IMR-90 (cell line): ENCODE data around the gene BATF. TPM values are rescaled to one million over a fixed set of nuclear protein-coding genes. Genes with fewer than 3 reads are reported as not detected.

Experiments used
- ATAC-seq: fragments of 200-7000 bp; cut with Tn5 transposase; 2 replicates; pipeline ENCODE4 v1.9.1; 2020; ENCODE audit warnings: low read depth, mild to moderate bottlenecking, moderate library complexity
- BruUV-seq: library from RNA; stranded (reverse); fragments of 400-500 nt; replicated peaks from 2 replicates; lab custom pipeline; 2021; lab: Mats Ljungman, UMichigan
- CTCF ChIA-PET: fragments of 300-600 bp; formaldehyde crosslinking; extraction: SDS; loops from one replicate; lab custom pipeline; 2021; ENCODE audit warnings: antibody characterized with exemption; lab: Yijun Ruan, JAX
- POLR2A ChIA-PET: fragments of 300-600 bp; sonication (Branson Sonifier 250); formaldehyde crosslinking; loops from one replicate; lab custom pipeline; 2022; ENCODE audit warnings: antibody characterized with exemption; ENCODE audit not compliant: unreplicated experiment; lab: Charles Lee
- DNase-seq: peaks from one replicate; pipeline ENCODE4 v3.0.0; 2013
- H2AFZ ChIP-seq: replicated peaks from 2 replicates; pipeline ENCODE3; 2013; ENCODE audit warnings: low read length, mild to moderate bottlenecking; ENCODE audit not compliant: poor library complexity
- H2AK5ac ChIP-seq: 2 replicates; pipeline ENCODE4 v1.6.1; 2013; ENCODE audit warnings: low read depth, low read length, inconsistent platforms
- H2AK9ac ChIP-seq: replicated peaks from 2 replicates; pipeline ENCODE3; 2013; ENCODE audit warnings: mild to moderate bottlenecking, low read depth, low read length, moderate library complexity; ENCODE audit not compliant: poor library complexity
- H2BK120ac ChIP-seq: 2 replicates; pipeline ENCODE4 v1.6.1; 2013; ENCODE audit warnings: low read depth, low read length, inconsistent platforms
- H2BK15ac ChIP-seq: 3 replicates; pipeline ENCODE4 v1.6.1; 2013; ENCODE audit warnings: low read depth, low read length, inconsistent platforms
- H2BK20ac ChIP-seq: 2 replicates; pipeline ENCODE4 v1.6.1; 2013; ENCODE audit warnings: low read depth, mild to moderate bottlenecking, inconsistent platforms, low read length, moderate library complexity
- H2BK5ac ChIP-seq: 2 replicates; pipeline ENCODE4 v1.6.1; 2013; ENCODE audit warnings: mild to moderate bottlenecking, low read depth, low read length, inconsistent platforms; ENCODE audit not compliant: poor library complexity, severe bottlenecking
- H3K14ac ChIP-seq: replicated peaks from 2 replicates; pipeline ENCODE4 v1.6.1; 2013; ENCODE audit warnings: low read depth, low read length, inconsistent platforms
- H3K18ac ChIP-seq: 2 replicates; pipeline ENCODE4 v1.6.1; 2013; ENCODE audit warnings: low read depth, low read length, control low read depth
- H3K23ac ChIP-seq: 2 replicates; pipeline ENCODE4 v1.6.1; 2013; ENCODE audit warnings: low read depth, low read length, inconsistent platforms
- H3K27ac ChIP-seq: 2 replicates; pipeline ENCODE4 v1.5.1; 2013; ENCODE audit warnings: mild to moderate bottlenecking, control low read depth, low read length; ENCODE audit not compliant: insufficient read depth
- H3K27me3 ChIP-seq: 2 replicates; pipeline ENCODE4 v1.6.1; 2013; ENCODE audit warnings: low read length; ENCODE audit not compliant: control insufficient read depth, insufficient read depth
- H3K36me3 ChIP-seq: 2 replicates; pipeline ENCODE4 v1.6.1; 2013; ENCODE audit warnings: low read length, mixed read lengths; ENCODE audit not compliant: control insufficient read depth, insufficient read depth
- H3K4ac ChIP-seq: 2 replicates; pipeline ENCODE4 v1.6.1; 2013; ENCODE audit warnings: low read depth, low read length, inconsistent platforms
- H3K4me1 ChIP-seq: 2 replicates; pipeline ENCODE4 v1.6.1; 2013; ENCODE audit warnings: low read length, mixed read lengths; ENCODE audit not compliant: control insufficient read depth, insufficient read depth
- H3K4me2 ChIP-seq: 2 replicates; pipeline ENCODE4 v1.6.1; 2013; ENCODE audit warnings: low read depth, mild to moderate bottlenecking, control low read depth, low read length, moderate library complexity
- H3K4me3 ChIP-seq: 2 replicates; pipeline ENCODE4 v1.5.1; 2013; ENCODE audit warnings: low read depth, mild to moderate bottlenecking, control low read depth, low read length, moderate library complexity; ENCODE audit not compliant: insufficient read depth
- H3K56ac ChIP-seq: 2 replicates; pipeline ENCODE4 v1.6.1; 2013; ENCODE audit warnings: low read length, inconsistent platforms; ENCODE audit not compliant: insufficient read depth; ENCODE audit errors: extremely low read depth
- H3K79me1 ChIP-seq, 2 experiments: 2 replicates each; pipeline ENCODE4 v1.6.1; 2013; ENCODE audit warnings: low read length in 2 of 2, inconsistent platforms in 1 of 2, low read depth in 1 of 2
- H3K9ac ChIP-seq: 2 replicates; pipeline ENCODE4 v1.6.1; 2013; ENCODE audit warnings: low read depth, low read length, control low read depth
- H3K9me1 ChIP-seq: 2 replicates; pipeline ENCODE4 v1.6.1; 2013; ENCODE audit warnings: low read length, inconsistent platforms; ENCODE audit not compliant: insufficient read depth
- H3K9me3 ChIP-seq: 2 replicates; pipeline ENCODE4 v1.6.1; 2013; ENCODE audit warnings: low read length; ENCODE audit not compliant: control insufficient read depth, insufficient read depth
- H4K20me1 ChIP-seq: 2 replicates; pipeline ENCODE4 v1.6.1; 2013; ENCODE audit warnings: low read length, inconsistent platforms; ENCODE audit not compliant: insufficient read depth
- H4K5ac ChIP-seq: 2 replicates; pipeline ENCODE4 v1.6.1; 2013; ENCODE audit warnings: mild to moderate bottlenecking, low read depth, low read length, control low read depth
- H4K8ac ChIP-seq, 2 experiments: 2 replicates each; pipeline ENCODE4 v1.6.1; 2013; ENCODE audit warnings: low read depth in 2 of 2, low read length in 2 of 2, control low read depth in 1 of 2, inconsistent platforms in 1 of 2
- H4K91ac ChIP-seq: 2 replicates; pipeline ENCODE4 v1.6.1; 2013; ENCODE audit warnings: low read depth, low read length, inconsistent platforms; ENCODE audit not compliant: insufficient read depth
- BHLHE40 ChIP-seq: fragments of 150-350 bp; IDR thresholded peaks from 2 replicates; pipeline ENCODE4 v1.6.1; 2016; ENCODE audit warnings: mild to moderate bottlenecking, low read depth, low read length
- CEBPB ChIP-seq: IDR thresholded peaks from 2 replicates; pipeline ENCODE4 v1.6.1; 2012; ENCODE audit warnings: low read depth, low read length, improper control_type of control experiment
- CHD1 ChIP-seq: IDR thresholded peaks from 2 replicates; pipeline ENCODE4 v1.6.1; 2012; ENCODE audit warnings: low read depth, low read length, improper control_type of control experiment
- FOS ChIP-seq: fragments of 150-350 bp; IDR thresholded peaks from 2 replicates; pipeline ENCODE4 v1.6.1; 2016; ENCODE audit warnings: low read depth, low read length
- MAFK ChIP-seq: IDR thresholded peaks from 2 replicates; pipeline ENCODE4 v1.6.1; 2012; ENCODE audit warnings: low read depth, low read length, improper control_type of control experiment
- MAZ ChIP-seq: IDR thresholded peaks from 2 replicates; pipeline ENCODE4 v1.6.1; 2012; ENCODE audit warnings: low read depth, mild to moderate bottlenecking, low read length, improper control_type of control experiment, moderate library complexity, borderline replicate concordance
- MXI1 ChIP-seq: IDR thresholded peaks from 2 replicates; pipeline ENCODE4 v1.6.1; 2012; ENCODE audit warnings: low read depth, mild to moderate bottlenecking, low read length, moderate library complexity, borderline replicate concordance
- NFE2L2 ChIP-seq: fragments of 150-350 bp; IDR thresholded peaks from 2 replicates; pipeline ENCODE4 v1.6.1; 2016; ENCODE audit warnings: low read depth, mild to moderate bottlenecking, low read length
- POLR2A ChIP-seq: IDR thresholded peaks from 2 replicates; pipeline ENCODE4 v1.6.1; 2012; ENCODE audit warnings: mild to moderate bottlenecking, low read depth, low read length
- RAD21 ChIP-seq: IDR thresholded peaks from 2 replicates; pipeline ENCODE4 v1.6.1; 2012; ENCODE audit warnings: low read length, improper control_type of control experiment
- RCOR1 ChIP-seq: IDR thresholded peaks from 2 replicates; pipeline ENCODE4 v1.6.1; 2012; ENCODE audit warnings: mild to moderate bottlenecking, low read length, improper control_type of control experiment; ENCODE audit not compliant: insufficient replicate concordance
- RFX5 ChIP-seq: IDR thresholded peaks from 2 replicates; pipeline ENCODE4 v1.8.0; 2012; ENCODE audit warnings: low read depth, mild to moderate bottlenecking, low read length, moderate library complexity
- SMC3 ChIP-seq: fragments of 150-350 bp; IDR thresholded peaks from 2 replicates; pipeline ENCODE4 v1.6.1; 2016; ENCODE audit warnings: low read depth, mild to moderate bottlenecking, antibody characterized with exemption, low read length, moderate library complexity
- WGBS, 2 experiments: methylation state at CpG; one replicate each; pipeline versions ENCODE4 v1.1.5 to v1.1.7; 2013; ENCODE audit warnings: missing lambda C conversion rate in 2 of 2; ENCODE audit not compliant: insufficient read length in 1 of 2; ENCODE audit errors: extremely low coverage in 2 of 2; 5-methylcytosine and 5-hydroxymethylcytosine counted together
- dilution Hi-C: fragments of 300-500 bp; cut with HindIII; formaldehyde crosslinking; loops from one replicate; pipeline ENCODE4 v1.14.3; 2018; ENCODE audit warnings: low sequenced_read_pairs; ENCODE audit not compliant: unreplicated experiment
- in situ Hi-C: fragments of 300-500 bp; cut with MboI; formaldehyde crosslinking; loops from 3 replicates; pipeline ENCODE4 v1.14.3; 2019; ENCODE audit warnings: low sequenced_read_pairs, inconsistent platforms, mixed read lengths
- intact Hi-C: fragments of 100-400 bp; cut with micrococcal nuclease; formaldehyde crosslinking; loops from 2 replicates; pipeline ENCODE4 v1.10.0; 2022
- polyA plus RNA-seq, 3 experiments: library from polyadenylated mRNA; depleted of rRNA; stranded (reverse); fragments of >200 nt; gene quantifications; 2 replicates each; pipeline ENCODE4 v1.2.3, GENCODE V29; 2012; ENCODE audit warnings: low replicate concordance in 1 of 3
- total RNA-seq: library from RNA; depleted of rRNA; stranded (reverse); fragments of >200 nt; gene quantifications from 2 replicates; pipeline ENCODE4 v1.2.3, GENCODE V29; 2012
- TF ChIP-seq, protein P1 (sequence below): fragments of 150-350 bp; IDR thresholded peaks from 2 replicates; pipeline ENCODE4 v1.6.1; 2016; ENCODE audit warnings: low read depth, mild to moderate bottlenecking, low read length, moderate library complexity, borderline replicate concordance
- TF ChIP-seq, protein P2 (sequence below): conservative IDR thresholded peaks from 2 replicates; pipeline ENCODE4 v1.5.1; 2012; ENCODE audit warnings: mild to moderate bottlenecking, low read depth, low read length, improper control_type of control experiment
- TF ChIP-seq, protein P3 (sequence below): fragments of 150-350 bp; IDR thresholded peaks from 2 replicates; pipeline ENCODE4 v1.6.1; 2017; ENCODE audit warnings: mild to moderate bottlenecking, antibody characterized with exemption, low read length, low read depth

The BATF gene
- total and polyA plus RNA-seq, 2 of the 4 experiments (the other 2 are of a cell fraction) = not detected

DNA sequence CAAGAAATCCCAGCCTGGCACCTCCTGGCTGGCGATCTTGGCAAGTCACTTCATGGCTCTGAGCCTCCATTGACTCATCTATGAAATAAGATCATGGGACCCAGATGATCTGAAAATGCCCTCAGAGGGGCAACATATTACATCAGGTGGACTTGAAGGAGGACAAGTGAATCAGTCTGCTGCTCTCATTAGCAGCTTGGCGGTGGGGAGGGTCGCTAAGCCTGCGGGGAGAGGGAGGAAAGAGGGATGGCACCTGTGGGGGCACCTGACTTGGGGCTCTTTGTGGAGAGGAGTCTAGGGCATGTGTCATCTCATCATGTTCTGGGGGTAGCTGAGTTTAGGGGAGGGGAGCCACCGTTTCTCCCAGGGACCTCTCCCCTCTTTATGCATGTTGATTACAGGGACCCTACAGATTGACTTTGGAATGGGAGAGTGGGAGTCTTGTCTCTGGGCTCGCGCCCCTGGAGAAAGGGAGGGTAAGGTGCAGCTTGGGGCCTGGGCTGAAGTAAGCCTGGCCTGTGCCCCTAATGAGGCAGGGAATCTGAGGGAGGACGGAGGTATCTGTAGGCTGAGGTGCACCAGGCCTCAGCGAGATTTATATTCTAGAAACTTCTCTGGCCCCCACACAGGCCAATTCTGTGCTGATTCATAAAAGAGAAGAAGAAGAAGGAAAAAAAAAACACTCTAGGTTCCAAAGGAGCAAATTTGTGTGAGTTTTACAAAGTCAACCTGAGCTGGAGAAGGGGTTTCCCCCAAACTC lies 29.3 kb upstream of the BATF start:
- Histone ChIP-seq H2BK120ac (no peak overlapping the region), H4K20me1 (no peaks in the 10 kb centered on the region), H3K9me3 (peaks cover 3% of the 10 kb centered on the region; the same call in 1 of the 2 replicates), H3K4me1 (no peaks in the 10 kb centered on the region), H4K8ac (no peak overlapping the region), H3K9ac (no peak overlapping the region), H2BK5ac (no peak overlapping the region), H3K27me3 (peaks cover 21% of the 10 kb centered on the region), H3K4me3 (no peak overlapping the region), H3K23ac (no peak overlapping the region), H3K4me2 (no peak overlapping the region), H2BK20ac (no peak overlapping the region), H3K9me1 (no peaks in the 10 kb centered on the region), H3K18ac (no peak overlapping the region), H3K56ac (no peak overlapping the region), H3K14ac (no peak overlapping the region), H3K36me3 (no peaks in the 10 kb centered on the region), H2BK15ac (no peak overlapping the region), H2AFZ (no peak overlapping the region), H2AK5ac (no peak overlapping the region), H3K4ac (no peak overlapping the region), H4K5ac (no peak overlapping the region), H3K79me1 (no peaks in the 10 kb centered on the region), H2AK9ac (no peak overlapping the region), H4K91ac (no peak overlapping the region), H3K27ac (no peak overlapping the region)
- DNase-seq (no peak), ATAC-seq (no peak)
- ChIA-PET CTCF (interaction anchor here (0.6 kb wide), 1 partner anchor 147 kb away, joined by 3 read pairs; no protein-coding TSS in a partner anchor), POLR2A (no interaction called here)
- BruUV-seq = no TSS peak
- dilution Hi-C loops = no loop called here
- TF ChIP-seq, protein P1, sequence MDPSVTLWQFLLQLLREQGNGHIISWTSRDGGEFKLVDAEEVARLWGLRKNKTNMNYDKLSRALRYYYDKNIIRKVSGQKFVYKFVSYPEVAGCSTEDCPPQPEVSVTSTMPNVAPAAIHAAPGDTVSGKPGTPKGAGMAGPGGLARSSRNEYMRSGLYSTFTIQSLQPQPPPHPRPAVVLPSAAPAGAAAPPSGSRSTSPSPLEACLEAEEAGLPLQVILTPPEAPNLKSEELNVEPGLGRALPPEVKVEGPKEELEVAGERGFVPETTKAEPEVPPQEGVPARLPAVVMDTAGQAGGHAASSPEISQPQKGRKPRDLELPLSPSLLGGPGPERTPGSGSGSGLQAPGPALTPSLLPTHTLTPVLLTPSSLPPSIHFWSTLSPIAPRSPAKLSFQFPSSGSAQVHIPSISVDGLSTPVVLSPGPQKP = no peak
- TF ChIP-seq, protein P2, sequence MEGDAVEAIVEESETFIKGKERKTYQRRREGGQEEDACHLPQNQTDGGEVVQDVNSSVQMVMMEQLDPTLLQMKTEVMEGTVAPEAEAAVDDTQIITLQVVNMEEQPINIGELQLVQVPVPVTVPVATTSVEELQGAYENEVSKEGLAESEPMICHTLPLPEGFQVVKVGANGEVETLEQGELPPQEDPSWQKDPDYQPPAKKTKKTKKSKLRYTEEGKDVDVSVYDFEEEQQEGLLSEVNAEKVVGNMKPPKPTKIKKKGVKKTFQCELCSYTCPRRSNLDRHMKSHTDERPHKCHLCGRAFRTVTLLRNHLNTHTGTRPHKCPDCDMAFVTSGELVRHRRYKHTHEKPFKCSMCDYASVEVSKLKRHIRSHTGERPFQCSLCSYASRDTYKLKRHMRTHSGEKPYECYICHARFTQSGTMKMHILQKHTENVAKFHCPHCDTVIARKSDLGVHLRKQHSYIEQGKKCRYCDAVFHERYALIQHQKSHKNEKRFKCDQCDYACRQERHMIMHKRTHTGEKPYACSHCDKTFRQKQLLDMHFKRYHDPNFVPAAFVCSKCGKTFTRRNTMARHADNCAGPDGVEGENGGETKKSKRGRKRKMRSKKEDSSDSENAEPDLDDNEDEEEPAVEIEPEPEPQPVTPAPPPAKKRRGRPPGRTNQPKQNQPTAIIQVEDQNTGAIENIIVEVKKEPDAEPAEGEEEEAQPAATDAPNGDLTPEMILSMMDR = no peak
- no peak for TF ChIP-seq NFE2L2
- TF ChIP-seq, protein P3, sequence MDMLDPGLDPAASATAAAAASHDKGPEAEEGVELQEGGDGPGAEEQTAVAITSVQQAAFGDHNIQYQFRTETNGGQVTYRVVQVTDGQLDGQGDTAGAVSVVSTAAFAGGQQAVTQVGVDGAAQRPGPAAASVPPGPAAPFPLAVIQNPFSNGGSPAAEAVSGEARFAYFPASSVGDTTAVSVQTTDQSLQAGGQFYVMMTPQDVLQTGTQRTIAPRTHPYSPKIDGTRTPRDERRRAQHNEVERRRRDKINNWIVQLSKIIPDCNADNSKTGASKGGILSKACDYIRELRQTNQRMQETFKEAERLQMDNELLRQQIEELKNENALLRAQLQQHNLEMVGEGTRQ = no peak
- no peak for TF ChIP-seq RAD21
- TF ChIP-seq RCOR1 = no peak
- no peak for TF ChIP-seq SMC3
- TF ChIP-seq FOS = no peak
- no peak for TF ChIP-seq MAFK
- no peak for TF ChIP-seq CEBPB
- no peak for TF ChIP-seq CHD1
- TF ChIP-seq POLR2A = no peak
- TF ChIP-seq MAZ = no peak
- TF ChIP-seq BHLHE40 = no peak
- no peak for TF ChIP-seq MXI1
- no peak for TF ChIP-seq RFX5
- WGBS, 2 experiments = no CpG with 5 or more reads among the region's 9 CpGs
- in situ Hi-C loops = no loop called here
- intact Hi-C loops = no loop called here
